GM12873 (cell line): ENCODE data around the gene SYNDIG1.

ENCODE experiments used
- TF ChIP-seq, protein P1 (sequence below): IDR thresholded peaks from 2 replicates; pipeline ENCODE4 v1.5.1; 2012; ENCODE audit warnings: low read depth, mild to moderate bottlenecking, moderate library complexity, low read length, control low read depth; ENCODE audit not compliant: insufficient read depth; ENCODE audit errors: missing control alignments

Gene SYNDIG1

DNA sequence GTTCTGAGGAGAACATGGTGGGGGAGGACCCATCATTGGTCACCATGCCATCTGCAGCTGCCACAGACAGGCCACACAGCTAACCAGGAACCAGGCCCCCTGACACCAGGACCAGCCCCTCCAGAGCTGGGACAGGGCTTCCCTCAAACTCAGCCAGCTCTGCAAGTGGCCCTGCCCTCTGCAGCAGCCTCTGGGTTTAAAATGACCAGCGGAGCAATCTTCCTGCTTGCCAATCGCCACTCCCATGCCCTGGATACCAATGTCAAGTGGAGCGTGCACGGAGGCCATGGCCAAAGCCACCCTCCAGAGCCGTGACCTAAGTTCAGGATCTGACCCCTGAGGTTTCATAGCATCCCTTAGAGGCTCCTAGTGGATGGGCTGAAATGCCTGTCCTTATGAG, 199.4 kb downstream of the SYNDIG1 start:
- TF ChIP-seq, protein P1, sequence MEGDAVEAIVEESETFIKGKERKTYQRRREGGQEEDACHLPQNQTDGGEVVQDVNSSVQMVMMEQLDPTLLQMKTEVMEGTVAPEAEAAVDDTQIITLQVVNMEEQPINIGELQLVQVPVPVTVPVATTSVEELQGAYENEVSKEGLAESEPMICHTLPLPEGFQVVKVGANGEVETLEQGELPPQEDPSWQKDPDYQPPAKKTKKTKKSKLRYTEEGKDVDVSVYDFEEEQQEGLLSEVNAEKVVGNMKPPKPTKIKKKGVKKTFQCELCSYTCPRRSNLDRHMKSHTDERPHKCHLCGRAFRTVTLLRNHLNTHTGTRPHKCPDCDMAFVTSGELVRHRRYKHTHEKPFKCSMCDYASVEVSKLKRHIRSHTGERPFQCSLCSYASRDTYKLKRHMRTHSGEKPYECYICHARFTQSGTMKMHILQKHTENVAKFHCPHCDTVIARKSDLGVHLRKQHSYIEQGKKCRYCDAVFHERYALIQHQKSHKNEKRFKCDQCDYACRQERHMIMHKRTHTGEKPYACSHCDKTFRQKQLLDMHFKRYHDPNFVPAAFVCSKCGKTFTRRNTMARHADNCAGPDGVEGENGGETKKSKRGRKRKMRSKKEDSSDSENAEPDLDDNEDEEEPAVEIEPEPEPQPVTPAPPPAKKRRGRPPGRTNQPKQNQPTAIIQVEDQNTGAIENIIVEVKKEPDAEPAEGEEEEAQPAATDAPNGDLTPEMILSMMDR: no peak

DNA sequence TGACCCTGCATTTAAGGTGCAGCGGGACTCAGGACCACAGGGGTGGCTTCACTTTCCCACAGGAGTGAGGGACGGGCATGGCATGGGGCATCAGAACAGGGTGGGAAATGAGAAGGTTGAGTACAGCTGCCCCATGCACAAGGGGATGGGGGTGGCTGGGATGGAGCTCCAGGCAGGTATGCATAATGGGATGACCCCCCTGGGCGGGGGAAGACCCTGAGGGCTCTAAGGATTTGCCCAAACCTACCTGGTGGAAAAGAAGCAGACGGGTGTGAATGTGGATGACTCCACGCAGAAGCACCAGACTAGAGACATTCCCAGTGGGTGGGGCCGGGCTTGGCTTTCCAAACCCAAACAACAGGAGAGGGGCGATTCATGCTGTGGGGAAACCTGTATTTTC, 200.3 kb downstream of the SYNDIG1 start:
- TF ChIP-seq, protein P1: no peak

GRCh38 chr20:24670341-24670872, 201.0 kb downstream of the SYNDIG1 start:
- TF ChIP-seq, protein P1: no peak

- TF ChIP-seq, protein P1: no peak
Observed at GRCh38 chr20:24670981-24671380, 201.6 kb downstream of the SYNDIG1 start.

- TF ChIP-seq, protein P1: no peak
Observed at GRCh38 chr20:24672181-24672880, 202.9 kb downstream of the SYNDIG1 start.

DNA sequence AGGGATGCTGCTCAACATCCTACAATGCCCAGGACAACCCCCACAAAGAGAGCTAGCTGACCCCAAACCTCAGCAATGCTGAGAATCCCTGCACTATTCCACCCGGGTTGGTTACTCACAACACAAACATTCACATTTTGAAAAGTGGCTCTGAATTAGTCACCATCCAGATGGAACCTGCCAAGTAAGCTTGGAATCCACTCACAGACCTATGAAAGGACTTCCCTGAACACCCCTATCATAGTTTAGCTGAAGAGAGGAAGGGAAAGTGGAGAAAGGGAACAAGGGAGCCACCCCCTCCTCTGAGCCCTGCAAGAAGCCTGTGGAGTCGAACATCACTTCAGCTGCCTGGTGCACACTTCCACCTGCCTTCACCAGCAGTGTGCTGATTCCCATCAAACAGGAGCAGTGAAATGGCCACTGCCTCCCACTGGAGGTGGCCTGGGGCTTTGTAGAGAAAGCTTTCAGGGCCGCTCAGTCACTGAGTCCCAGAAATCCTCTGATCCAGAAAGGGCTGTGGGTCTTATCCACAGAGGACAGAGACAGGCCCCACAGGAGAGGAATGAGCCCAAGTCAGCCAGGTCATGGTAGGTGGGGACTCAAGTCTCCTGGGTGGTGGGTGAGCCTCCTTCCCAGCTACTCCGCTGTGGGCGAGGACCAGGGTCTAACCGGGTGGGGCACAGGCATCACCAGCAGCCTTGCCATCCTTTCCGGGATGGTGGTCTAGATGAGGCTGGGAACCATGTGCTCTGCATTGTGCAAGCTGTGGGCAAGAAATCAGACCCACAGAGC, 203.7 kb downstream of the SYNDIG1 start:
- TF ChIP-seq, protein P1: no peak

DNA sequence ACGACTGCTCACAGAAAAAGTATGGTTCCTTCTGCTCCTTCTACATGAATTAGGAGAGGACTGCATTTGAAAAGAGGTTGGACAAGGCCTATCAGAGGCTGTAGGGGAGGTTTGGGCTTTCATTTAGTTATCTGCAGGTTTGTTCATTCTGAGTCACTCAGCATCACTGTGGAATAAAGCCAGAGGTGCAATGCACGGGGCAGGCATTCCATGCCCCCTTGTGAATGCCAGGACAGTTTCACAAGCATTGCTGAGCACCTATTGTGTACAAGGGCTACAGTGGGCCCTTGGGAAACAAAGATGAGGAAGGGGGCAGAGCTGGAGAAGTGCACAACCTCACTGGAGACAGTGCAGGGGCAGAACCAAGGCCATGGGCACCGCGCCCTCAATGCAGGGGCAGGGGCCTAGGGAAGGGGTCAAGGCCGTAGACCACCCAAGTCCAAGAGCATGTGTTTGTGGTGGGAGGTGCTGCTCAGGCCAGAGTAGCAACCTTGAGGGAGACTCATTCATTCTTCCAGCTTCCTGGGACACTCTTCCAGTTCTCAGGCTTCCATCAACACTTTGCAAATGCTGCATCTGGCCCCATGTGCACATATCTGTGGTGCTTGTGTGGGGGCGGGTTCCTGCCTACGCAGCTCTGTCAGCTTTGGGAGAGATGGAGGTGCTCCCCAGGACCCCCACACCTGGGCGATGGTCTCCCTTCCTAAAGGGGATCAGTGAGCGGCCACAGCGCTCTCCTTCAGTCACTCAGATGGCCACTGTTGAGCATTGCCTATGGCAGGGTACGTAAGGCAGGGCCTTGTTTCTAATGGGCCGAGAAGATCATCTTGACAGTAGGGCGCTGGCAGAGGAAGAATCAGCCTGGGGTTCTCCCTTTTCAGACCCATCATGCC, 204.5 kb downstream of the SYNDIG1 start:
- TF ChIP-seq, protein P1: no peak
